GM12878 (cell line): ENCODE results near the gene SHISA7. TPM values are rescaled to one million over a fixed set of nuclear protein-coding genes. Genes with fewer than 3 reads are reported as not detected.

Source experiments
- ATAC-seq: fragments of 200-7000 bp; cut with Tn5 transposase; 3 replicates; pipeline ENCODE4 v1.9.1; 2020; ENCODE audit warnings: mild to moderate bottlenecking, moderate library complexity
- BruUV-seq: library from RNA; stranded (reverse); fragments of 400-500 nt; replicated peaks from 2 replicates; lab custom pipeline; 2021; lab: Mats Ljungman, UMichigan
- CTCF ChIA-PET: fragments of 300-600 bp; sonication (Branson Sonifier 250); formaldehyde crosslinking; extraction: SDS; loops from one replicate; lab custom pipeline; 2021; ENCODE audit warnings: inconsistent platforms; lab: Yijun Ruan, JAX
- POLR2A ChIA-PET: fragments of 350-600 bp; formaldehyde crosslinking; extraction: SDS; loops from one replicate; lab custom pipeline; 2021; ENCODE audit warnings: inconsistent platforms; lab: Charles Lee
- RAD21 ChIA-PET: fragments of 300-600 bp; sonication (Branson Sonifier 250); formaldehyde crosslinking; loops from one replicate; lab custom pipeline; 2023; ENCODE audit warnings: antibody characterized with exemption; ENCODE audit not compliant: unreplicated experiment; lab: Charles Lee
- SMC1A ChIA-PET: fragments of 300-600 bp; sonication (Branson Sonifier 250); formaldehyde crosslinking; loops from one replicate; lab custom pipeline; 2023; ENCODE audit not compliant: unreplicated experiment, uncharacterized antibody; lab: Charles Lee
- DNase-seq: peaks from one replicate; pipeline ENCODE4 v3.0.0-alpha.2; 2011; ENCODE audit warnings: low read depth, low spot score
- FAIRE-seq: peaks from 3 replicates; lab custom pipeline; 2011; peaks lifted over from hg19 to GRCh38; lab: Jason Lieb, UNC
- H2AFZ ChIP-seq: 2 replicates; pipeline ENCODE4 v1.6.0; 2011; ENCODE audit warnings: low read depth, low read length, control low read depth; ENCODE audit not compliant: control insufficient read depth
- H3K27ac ChIP-seq: 2 replicates; pipeline ENCODE4 v1.5.1; 2011; ENCODE audit warnings: control low read depth; ENCODE audit not compliant: control insufficient read depth, insufficient read depth
- H3K27me3 ChIP-seq, 2 experiments: replicated peaks in 1 of 2; 2 replicates each; pipeline versions ENCODE4 v1.6.0 to v1.6.1; 2011; ENCODE audit warnings: low read length in 1 of 2; ENCODE audit not compliant: control insufficient read depth in 2 of 2, insufficient read depth in 2 of 2
- H3K36me3 ChIP-seq, 2 experiments: 2 replicates each; pipeline ENCODE4 v1.5.1; 2011; ENCODE audit warnings: low read length in 1 of 2; ENCODE audit not compliant: control insufficient read depth in 2 of 2, insufficient read depth in 2 of 2
- H3K4me1 ChIP-seq: 2 replicates; pipeline ENCODE4 v1.6.1; 2011; ENCODE audit warnings: mild to moderate bottlenecking, low read length, moderate library complexity, mixed read lengths; ENCODE audit not compliant: control insufficient read depth, insufficient read depth
- H3K4me2 ChIP-seq: 2 replicates; pipeline ENCODE4 v1.6.0; 2011; ENCODE audit warnings: control low read depth; ENCODE audit not compliant: control insufficient read depth, insufficient read depth
- H3K4me3 ChIP-seq: fragments of 200-600 bp; sonication (generic); 2 replicates; pipeline ENCODE4 v1.5.1; 2016
- H3K79me2 ChIP-seq: 2 replicates; pipeline ENCODE4 v1.6.0; 2011; ENCODE audit warnings: low read length; ENCODE audit not compliant: control insufficient read depth, insufficient read depth
- H3K9ac ChIP-seq: 2 replicates; pipeline ENCODE4 v1.8.0; 2011; ENCODE audit warnings: low read length, control low read depth, mixed read lengths; ENCODE audit not compliant: control insufficient read depth, insufficient read depth
- H3K9me3 ChIP-seq: replicated peaks from 3 replicates; pipeline ENCODE4 v1.5.1; 2011; ENCODE audit warnings: mild to moderate bottlenecking, low read length; ENCODE audit not compliant: control insufficient read depth, insufficient read depth
- H4K20me1 ChIP-seq: 2 replicates; pipeline ENCODE4 v1.6.0; 2011; ENCODE audit not compliant: control insufficient read depth, insufficient read depth
- MTA2 ChIP-seq: fragments of 450-650 bp; IDR thresholded peaks from 2 replicates; pipeline ENCODE4 v1.6.1; 2016; ENCODE audit warnings: low read depth, mild to moderate bottlenecking, moderate library complexity
- POLR2A ChIP-seq: IDR thresholded peaks from 2 replicates; pipeline ENCODE4 v1.6.1; 2011; ENCODE audit warnings: low read depth, mild to moderate bottlenecking, low read length
- POLR2AphosphoS2 ChIP-seq: IDR thresholded peaks from 2 replicates; pipeline ENCODE4 v1.6.1; 2011; ENCODE audit warnings: low read depth, mild to moderate bottlenecking, low read length, improper control_type of control experiment, moderate library complexity
- POLR2AphosphoS5 ChIP-seq: IDR thresholded peaks from 2 replicates; pipeline ENCODE4 v1.6.1; 2011; ENCODE audit warnings: mild to moderate bottlenecking, low read length, inconsistent platforms
- WGBS: methylation state at CpG from one replicate; pipeline ENCODE4 v1.1.6; 2016; ENCODE audit warnings: low lambda C conversion rate; ENCODE audit not compliant: insufficient replicate concordance, insufficient coverage; ENCODE audit errors: missing lambda C conversion rate; 5-methylcytosine and 5-hydroxymethylcytosine counted together
- in situ Hi-C: fragments of 300-500 bp; cut with MboI; formaldehyde crosslinking; loops from 9 replicates; pipeline ENCODE4 v1.14.3; 2018; ENCODE audit warnings: mixed read lengths
- intact Hi-C: fragments of 100-400 bp; cut with micrococcal nuclease; formaldehyde crosslinking; loops from one replicate; pipeline ENCODE4 v1.14.2; 2022; ENCODE audit not compliant: unreplicated experiment
- polyA plus RNA-seq, 11 experiments: library from polyadenylated mRNA; depleted of rRNA in 4 of 11; unstranded in 6 of 11; stranded (reverse) in 5 of 11; fragments of >200 nt; fragmentation: Nextera tagmentation in 4 of 11; fragmentation: Illumina TruSeq in 1 of 11; extraction: Ambion mirVana in 4 of 11; extraction: Trizol in 1 of 11; gene quantifications; 1 replicate in 1 of 11; 2 replicates in 10 of 11; pipeline versions ENCODE4 v1.2.1 to v1.2.3, GENCODE V29; 2011 to 2016; ENCODE audit warnings: inconsistent platforms in 2 of 11, missing spikeins in 2 of 11, low read depth in 1 of 11
- total RNA-seq, 4 experiments: library from RNA; depleted of rRNA in 3 of 4; stranded (reverse); fragments of >200 nt in 3 of 4; fragmentation: Illumina TruSeq in 1 of 4; extraction: Trizol in 1 of 4; gene quantifications; 2 replicates each; pipeline versions ENCODE4 v1.2.1 to v1.2.3, GENCODE V29; 2013 to 2021

SHISA7 gene
- total and polyA plus RNA-seq, 10 of the 15 experiments (the other 5 are each of a cell fraction or from before 2014, with no cell fraction given): 0.03 TPM; not detected in 9

DNA sequence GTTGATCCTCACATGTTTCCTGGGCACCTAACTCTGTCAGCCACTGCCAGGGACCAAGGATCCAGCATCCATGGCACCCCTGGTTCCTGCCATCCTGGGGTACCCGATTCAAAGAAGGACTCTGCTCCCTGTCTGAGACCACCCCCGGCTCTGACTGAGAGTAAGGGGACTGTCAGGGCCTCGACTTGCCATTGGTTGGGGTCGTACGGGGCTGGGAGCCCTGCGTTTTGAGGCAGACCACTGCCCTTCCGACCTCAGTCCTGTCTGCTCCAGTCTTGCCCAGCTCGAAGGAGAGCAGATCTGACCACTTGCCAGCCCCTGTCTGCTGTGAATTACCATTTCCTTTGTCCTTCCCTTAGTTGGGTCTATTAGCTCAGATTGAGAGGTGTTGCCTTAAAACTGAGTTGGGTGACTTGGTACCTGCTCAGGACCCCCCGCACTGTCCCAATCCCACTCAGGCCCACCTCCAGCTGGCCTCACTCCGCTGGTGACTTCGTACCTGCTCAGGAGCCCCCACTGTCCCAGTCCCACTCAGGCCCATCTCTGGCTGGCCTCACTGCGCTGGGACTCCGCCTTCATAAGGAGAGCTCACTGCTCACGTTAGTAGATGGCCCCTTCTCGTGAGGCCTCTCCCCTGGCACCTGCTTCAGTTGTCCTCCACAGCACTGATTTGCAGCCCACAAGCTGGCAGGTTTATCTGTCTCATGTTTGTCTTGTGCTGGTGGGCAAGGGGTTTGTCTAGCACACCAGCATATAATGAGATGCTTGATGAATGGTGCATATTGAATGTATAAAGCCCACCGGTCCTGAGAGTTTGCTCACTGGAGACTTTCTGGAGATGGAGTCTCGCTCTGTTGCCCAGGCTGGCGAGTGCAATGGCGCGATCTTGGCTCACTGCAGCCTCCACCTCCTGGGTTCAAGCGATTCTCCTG lies 53.4 kb downstream of the SHISA7 start:
- Histone ChIP-seq H3K4me1 (peaks cover 19% of the 10 kb centered on the region), H3K9ac (no peak overlapping the region), H3K27ac (no peak overlapping the region), H3K9me3 (no peaks in the 10 kb centered on the region), H3K36me3 (peaks cover 19 to 23% of the 10 kb centered on the region in 2 experiments; a peak in 3 of 4 replicates), H3K4me2 (no peak overlapping the region; the same call in 1 of the 2 replicates), H4K20me1 (peaks cover 14% of the 10 kb centered on the region), H3K4me3 (no peak overlapping the region), H3K79me2 (peaks cover 33% of the 10 kb centered on the region), H2AFZ (no peak overlapping the region), H3K27me3 (no peaks in the 10 kb centered on the region)
- ChIA-PET RAD21 (interaction anchor here (0.9 kb wide), 1 partner anchor 16 kb away, joined by 3 read pairs; no protein-coding TSS in a partner anchor), CTCF (no interaction called here), SMC1A (interaction anchor here (0.7 kb wide), 1 partner anchor 87 kb away, joined by 3 read pairs; the partner anchor contains the start of gene ZNF628), POLR2A (interaction anchor here (0.6 to 1.6 kb wide), 4 partner anchors 12 to 135 kb away, joined by 3 to 4 read pairs (median 4); no protein-coding TSS in a partner anchor)
- ATAC-seq (no peak), DNase-seq (no peak), FAIRE-seq (no peak)
- TF ChIP-seq POLR2AphosphoS2 (peak; percentile 68; the same call in 1 of the 2 replicates), POLR2AphosphoS5 (peak; percentile 28; the same call in 1 of the 2 replicates), POLR2A (peak; percentile 64), MTA2 (no peak)
- 79% methylated on average over 21 of the region's 21 CpGs for WGBS
- intact Hi-C loops (loop anchor here (10.0 kb wide), 2 partner anchors 135 to 775 kb away; partner anchors contain the start of gene PPP6R1), in situ Hi-C loops (no loop called here)
- BruUV-seq: no TSS peak
